HCT116 (cell line): ENCODE results near the gene DBR1. TPM values are rescaled to one million over a fixed set of nuclear protein-coding genes. Genes with fewer than 3 reads are reported as not detected.

Experiments
- ATAC-seq: fragments of 200-7000 bp; cut with Tn5 transposase; 2 replicates; pipeline ENCODE4 v1.9.1; 2020; ENCODE audit warnings: mild to moderate bottlenecking, moderate library complexity
- BruUV-seq: library from RNA; stranded (reverse); fragments of 400-500 nt; replicated peaks from 2 replicates; lab custom pipeline; 2021; lab: Mats Ljungman, UMichigan
- CTCF ChIA-PET: fragments of 300-600 bp; sonication (Branson Sonifier 250); formaldehyde crosslinking; loops from one replicate; lab custom pipeline; 2021; ENCODE audit warnings: antibody characterized with exemption; lab: Charles Lee
- POLR2A ChIA-PET: fragments of 300-600, 350-600 bp; sonication (Branson Sonifier 250); formaldehyde crosslinking; loops from one replicate; lab custom pipeline; 2021; ENCODE audit warnings: antibody characterized with exemption; lab: Charles Lee
- RAD21 ChIA-PET, 2 experiments: fragments of 300-600 bp; sonication (Branson Sonifier 250); formaldehyde crosslinking; loops; one replicate each; lab custom pipeline; 2023; ENCODE audit warnings: low total read pairs in 2 of 2; ENCODE audit not compliant: uncharacterized antibody in 2 of 2, unreplicated experiment in 2 of 2, low non-redundant PET in 1 of 2; lab: Charles Lee
- DNase-seq: peaks from one replicate; pipeline ENCODE4 v3.0.0-alpha.2; 2010; ENCODE audit warnings: low read depth, low spot score
- H2AFZ ChIP-seq: fragments of 200-600 bp; shearing (Covaris generic), sonication (generic); 2 replicates; pipeline ENCODE4 v1.6.1; 2017; ENCODE audit warnings: low read depth, mixed run types, mixed read lengths, antibody characterized with exemption, low read length; ENCODE audit not compliant: poor library complexity, severe bottlenecking
- H3K27ac ChIP-seq: 2 replicates; pipeline ENCODE4 v1.5.1; 2012; ENCODE audit warnings: low read depth, low read length
- H3K27me3 ChIP-seq: fragments of 200-600 bp; sonication (generic); 2 replicates; pipeline ENCODE4 v1.6.1; 2016; ENCODE audit warnings: mixed run types, low read length, mixed read lengths; ENCODE audit not compliant: insufficient read depth
- H3K36me3 ChIP-seq, 2 experiments: fragments of 200-500 bp in 1 of 2; fragments of 200-600 bp in 1 of 2; sonication (Bioruptor generic) in 1 of 2; sonication (generic) in 1 of 2; 2 replicates each; pipeline versions ENCODE4 v1.5.1 to v1.6.1; 2014 to 2016; ENCODE audit warnings: low read length in 2 of 2, inconsistent platforms in 1 of 2, mixed read lengths in 1 of 2, mixed run types in 1 of 2; ENCODE audit not compliant: insufficient read depth in 2 of 2, control insufficient read depth in 1 of 2
- H3K4me1 ChIP-seq, 2 experiments: fragments of 200-600 bp in 1 of 2; sonication (generic) in 1 of 2; 2 replicates each; pipeline versions ENCODE4 v1.5.1 to v1.6.1; 2012 to 2017; ENCODE audit warnings: low read length in 2 of 2, inconsistent platforms in 1 of 2, mild to moderate bottlenecking in 1 of 2, mixed read lengths in 1 of 2, mixed run types in 1 of 2, moderate library complexity in 1 of 2; ENCODE audit not compliant: insufficient read depth in 2 of 2, control insufficient read depth in 1 of 2
- H3K4me2 ChIP-seq: fragments of 200-600 bp; sonication (generic); 2 replicates; pipeline ENCODE4 v1.6.1; 2017; ENCODE audit warnings: mixed run types, low read length, mixed read lengths
- H3K4me3 ChIP-seq, 2 experiments: fragments of 200-600 bp in 1 of 2; sonication (generic) in 1 of 2; replicated peaks in 1 of 2; 2 replicates each; pipeline ENCODE4 v1.5.1; 2011 to 2016; ENCODE audit warnings: low read length in 2 of 2, control low read depth in 1 of 2, low read depth in 1 of 2, mild to moderate bottlenecking in 1 of 2, mixed read lengths in 1 of 2, mixed run types in 1 of 2
- H3K79me2 ChIP-seq: fragments of 200-600 bp; sonication (generic); 2 replicates; pipeline ENCODE4 v1.6.1; 2017; ENCODE audit warnings: mild to moderate bottlenecking, mixed run types, low read length, moderate library complexity, mixed read lengths; ENCODE audit not compliant: insufficient read depth
- H3K9ac ChIP-seq: fragments of 200-600 bp; sonication (generic); 2 replicates; pipeline ENCODE4 v1.6.1; 2016; ENCODE audit warnings: low read length, mixed read lengths
- H3K9me2 ChIP-seq: fragments of 200-600 bp; sonication (generic), shearing (Covaris generic); 2 replicates; pipeline ENCODE4 v1.6.1; 2017; ENCODE audit warnings: mixed run types, mild to moderate bottlenecking, moderate library complexity; ENCODE audit not compliant: insufficient read depth
- H3K9me3 ChIP-seq, 2 experiments: fragments of 200-500 bp in 1 of 2; fragments of 200-600 bp in 1 of 2; sonication (Bioruptor generic) in 1 of 2; sonication (generic) in 1 of 2; 2 replicates each; pipeline ENCODE4 v1.6.1; 2014 to 2017; ENCODE audit warnings: low read length in 2 of 2, mixed read lengths in 2 of 2, inconsistent platforms in 1 of 2, low read depth in 1 of 2, mild to moderate bottlenecking in 1 of 2, mixed run types in 1 of 2, moderate library complexity in 1 of 2; ENCODE audit not compliant: control insufficient read depth in 1 of 2, insufficient read depth in 1 of 2
- H4K20me1 ChIP-seq: fragments of 200-600 bp; sonication (generic), shearing (Covaris generic); 2 replicates; pipeline ENCODE4 v1.6.1; 2017; ENCODE audit warnings: mixed run types, mild to moderate bottlenecking, moderate library complexity; ENCODE audit not compliant: insufficient read depth
- CEBPB ChIP-seq: IDR thresholded peaks from 2 replicates; pipeline ENCODE4 v1.6.1; 2012; ENCODE audit warnings: low read depth
- EZH2 ChIP-seq: fragments of 200-600 bp; sonication (generic); IDR thresholded peaks from 2 replicates; pipeline ENCODE4 v1.6.1; 2017; ENCODE audit warnings: antibody characterized with exemption, mixed run types
- EZH2phosphoT487 ChIP-seq: fragments of 200-600 bp; IDR thresholded peaks from 2 replicates; pipeline ENCODE4 v1.6.1; 2018; ENCODE audit warnings: antibody characterized with exemption, borderline replicate concordance
- FOSL1 ChIP-seq: IDR thresholded peaks from 2 replicates; pipeline ENCODE4 v1.6.1; 2012; ENCODE audit warnings: low read depth
- JUND ChIP-seq: IDR thresholded peaks from 2 replicates; pipeline ENCODE4 v1.6.1; 2012
- POLR2A ChIP-seq: IDR thresholded peaks from 2 replicates; pipeline ENCODE4 v1.7.0; 2011; ENCODE audit warnings: borderline replicate concordance; ENCODE audit not compliant: insufficient read depth, insufficient read length; ENCODE audit errors: extremely low read depth
- POLR2AphosphoS5 ChIP-seq: IDR thresholded peaks from 2 replicates; pipeline ENCODE4 v1.6.1; 2011; ENCODE audit warnings: mild to moderate bottlenecking, low read depth, low read length, moderate library complexity
- SIN3A ChIP-seq: IDR thresholded peaks from 2 replicates; pipeline ENCODE4 v1.6.1; 2012; ENCODE audit warnings: low read depth
- SP1 ChIP-seq: IDR thresholded peaks from 2 replicates; pipeline ENCODE4 v1.6.1; 2012; ENCODE audit warnings: low read depth
- SRF ChIP-seq: IDR thresholded peaks from 2 replicates; pipeline ENCODE4 v1.6.1; 2012; ENCODE audit warnings: low read depth
- ZFX ChIP-seq: fragments of 450-650 bp; IDR thresholded peaks from 2 replicates; pipeline ENCODE4 v1.6.1; 2017
- intact Hi-C: fragments of 100-400 bp; cut with micrococcal nuclease; formaldehyde crosslinking; loops from 2 replicates; pipeline ENCODE4 v1.10.0; 2022
- total RNA-seq: library from RNA; stranded (reverse); gene quantifications from one replicate; pipeline ENCODE4 v1.2.1, GENCODE V29; 2021; ENCODE audit not compliant: unreplicated experiment
- TF ChIP-seq, protein P1 (sequence below): IDR thresholded peaks from 2 replicates; pipeline ENCODE4 v1.6.1; 2012
- TF ChIP-seq, protein P2 (sequence below): IDR thresholded peaks from 2 replicates; pipeline ENCODE4 v1.6.1; 2012
- TF ChIP-seq, protein P3 (sequence below): IDR thresholded peaks from 2 replicates; pipeline ENCODE4 v1.6.1; 2012; ENCODE audit warnings: low read depth
- TF ChIP-seq, protein P4 (sequence below): IDR thresholded peaks from 2 replicates; pipeline ENCODE4 v1.6.1; 2011; ENCODE audit warnings: mild to moderate bottlenecking, low read length, moderate library complexity; ENCODE audit not compliant: insufficient replicate concordance; ENCODE audit errors: extremely low read depth

The DBR1 gene
- total RNA-seq, 1 experiment from 2014 or later = 21.6 TPM

DNA sequence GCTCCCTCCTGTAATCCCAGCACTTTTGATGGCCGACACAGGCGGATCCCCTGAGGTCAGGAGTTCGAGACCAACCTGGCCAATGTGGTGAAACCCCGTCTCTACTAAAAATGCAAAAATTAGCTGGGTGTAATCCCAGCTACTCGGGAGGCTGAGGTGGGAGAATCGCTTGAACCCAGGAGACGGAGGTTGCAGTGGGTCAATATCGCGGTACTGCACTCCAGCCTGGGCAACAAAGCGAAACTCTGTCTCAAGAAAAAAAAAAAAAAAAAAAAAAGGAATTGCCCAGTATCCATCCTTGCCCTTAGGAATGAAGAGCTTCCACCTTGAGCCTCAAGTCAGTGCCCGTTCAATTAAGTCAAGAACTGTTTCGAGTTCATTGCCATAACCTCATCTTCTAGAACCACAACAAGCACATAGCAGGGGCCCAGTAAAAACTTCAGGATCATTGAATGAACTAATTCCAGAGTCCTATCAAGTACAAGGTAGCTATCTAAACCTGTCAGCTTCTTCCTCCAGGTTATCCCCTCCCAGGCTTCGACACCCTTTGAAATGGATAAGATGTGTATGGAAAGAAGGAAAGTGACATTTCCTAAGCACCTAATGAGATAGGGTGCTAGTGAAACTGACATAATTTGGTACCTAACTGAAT, 826 bp downstream of the DBR1 start:
- TF ChIP-seq POLR2A (no peak), POLR2AphosphoS5 (no peak), SRF (no peak), SIN3A (no peak), SP1 (no peak), ZFX (no peak)
- TF ChIP-seq, protein P1, sequence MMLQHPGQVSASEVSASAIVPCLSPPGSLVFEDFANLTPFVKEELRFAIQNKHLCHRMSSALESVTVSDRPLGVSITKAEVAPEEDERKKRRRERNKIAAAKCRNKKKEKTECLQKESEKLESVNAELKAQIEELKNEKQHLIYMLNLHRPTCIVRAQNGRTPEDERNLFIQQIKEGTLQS = no peak
- TF ChIP-seq, protein P2, sequence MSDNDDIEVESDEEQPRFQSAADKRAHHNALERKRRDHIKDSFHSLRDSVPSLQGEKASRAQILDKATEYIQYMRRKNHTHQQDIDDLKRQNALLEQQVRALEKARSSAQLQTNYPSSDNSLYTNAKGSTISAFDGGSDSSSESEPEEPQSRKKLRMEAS = no peak
- peak overlapping the region; percentile 79 for H3K27ac ChIP-seq
- H3K79me2 ChIP-seq = peaks cover 35% of the 10 kb centered on the region
- ChIA-PET POLR2A (interaction anchor here (0.8 to 1.8 kb wide), 4 partner anchors 12 to 46 kb away, joined by 3 to 17 read pairs (median 4); no protein-coding TSS in a partner anchor), RAD21 (no interaction called here), CTCF (no interaction called here)
- no peaks in the 10 kb centered on the region for H4K20me1 ChIP-seq
- no peak overlapping the region for H2AFZ ChIP-seq
- DNase-seq (no peak), ATAC-seq (peak; percentile 33)
- peak overlapping the region; percentile 47 to 81 for H3K4me3 ChIP-seq
- no peaks in the 10 kb centered on the region for H3K9me2 ChIP-seq
- intact Hi-C loops = loop anchor here (2.0 kb wide), 1 partner anchor 105 kb away; no protein-coding TSS in a partner anchor
- H3K27me3 ChIP-seq = no peaks in the 10 kb centered on the region
- H3K9ac ChIP-seq = peak overlapping the region; percentile 85
- peak overlapping the region; percentile 93 for H3K4me2 ChIP-seq
- peaks cover 13 to 19% of the 10 kb centered on the region in 2 experiments for H3K36me3 ChIP-seq
- H3K9me3 ChIP-seq = no peaks in the 10 kb centered on the region
- TSS peak; percentile 54 for BruUV-seq
- H3K4me1 ChIP-seq = peaks cover 8 to 14% of the 10 kb centered on the region in 2 experiments; a peak in 3 of 4 replicates

DNA sequence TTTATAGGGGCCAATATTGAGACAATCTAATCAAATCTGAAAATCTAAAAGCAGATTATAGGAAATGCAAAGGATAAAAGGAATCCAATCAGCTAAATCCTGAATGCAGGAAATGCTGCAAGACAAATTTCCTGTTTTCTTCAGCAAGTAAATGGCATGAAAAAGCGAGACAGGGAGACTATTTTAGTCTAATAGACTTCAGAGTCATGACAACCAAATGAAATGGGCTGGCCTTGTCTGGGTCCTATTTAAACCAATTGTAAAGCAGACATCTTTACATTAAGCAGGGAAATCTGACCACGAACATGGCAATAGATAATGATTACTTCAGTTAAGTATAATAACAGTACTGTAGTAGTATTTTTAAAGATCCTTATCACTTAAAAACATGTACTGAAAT, 2.1 kb downstream of the DBR1 start:
- BruUV-seq = no TSS peak
- RAD21 ChIA-PET = no interaction called here
- no peak overlapping the region for H3K4me2 ChIP-seq
- H3K9me2 ChIP-seq = no peaks in the 10 kb centered on the region
- H3K4me3 ChIP-seq = no peak overlapping the region
- H3K4me1 ChIP-seq = peaks cover 8 to 14% of the 10 kb centered on the region in 2 experiments; a peak in 3 of 4 replicates
- H4K20me1 ChIP-seq = no peaks in the 10 kb centered on the region
- POLR2A ChIA-PET = interaction anchor here (0.8 kb wide), 1 partner anchor 13 kb away, joined by 3 read pairs; no protein-coding TSS in a partner anchor
- no peak for DNase-seq
- peaks cover 18 to 20% of the 10 kb centered on the region in 2 experiments for H3K36me3 ChIP-seq
- H3K27me3 ChIP-seq = no peaks in the 10 kb centered on the region
- intact Hi-C loops = no loop called here
- no peaks in the 10 kb centered on the region for H3K9me3 ChIP-seq
- ATAC-seq = no peak
- no peak overlapping the region for H3K9ac ChIP-seq
- H3K27ac ChIP-seq = no peak overlapping the region
- CTCF ChIA-PET = no interaction called here
- peaks cover 35% of the 10 kb centered on the region for H3K79me2 ChIP-seq
- no peak overlapping the region for H2AFZ ChIP-seq
- TF ChIP-seq, protein P1 = no peak
- TF ChIP-seq EZH2 (no peak), EZH2phosphoT487 (no peak), FOSL1 (no peak), JUND (no peak), SIN3A (no peak), CEBPB (no peak)
- TF ChIP-seq, protein P3, sequence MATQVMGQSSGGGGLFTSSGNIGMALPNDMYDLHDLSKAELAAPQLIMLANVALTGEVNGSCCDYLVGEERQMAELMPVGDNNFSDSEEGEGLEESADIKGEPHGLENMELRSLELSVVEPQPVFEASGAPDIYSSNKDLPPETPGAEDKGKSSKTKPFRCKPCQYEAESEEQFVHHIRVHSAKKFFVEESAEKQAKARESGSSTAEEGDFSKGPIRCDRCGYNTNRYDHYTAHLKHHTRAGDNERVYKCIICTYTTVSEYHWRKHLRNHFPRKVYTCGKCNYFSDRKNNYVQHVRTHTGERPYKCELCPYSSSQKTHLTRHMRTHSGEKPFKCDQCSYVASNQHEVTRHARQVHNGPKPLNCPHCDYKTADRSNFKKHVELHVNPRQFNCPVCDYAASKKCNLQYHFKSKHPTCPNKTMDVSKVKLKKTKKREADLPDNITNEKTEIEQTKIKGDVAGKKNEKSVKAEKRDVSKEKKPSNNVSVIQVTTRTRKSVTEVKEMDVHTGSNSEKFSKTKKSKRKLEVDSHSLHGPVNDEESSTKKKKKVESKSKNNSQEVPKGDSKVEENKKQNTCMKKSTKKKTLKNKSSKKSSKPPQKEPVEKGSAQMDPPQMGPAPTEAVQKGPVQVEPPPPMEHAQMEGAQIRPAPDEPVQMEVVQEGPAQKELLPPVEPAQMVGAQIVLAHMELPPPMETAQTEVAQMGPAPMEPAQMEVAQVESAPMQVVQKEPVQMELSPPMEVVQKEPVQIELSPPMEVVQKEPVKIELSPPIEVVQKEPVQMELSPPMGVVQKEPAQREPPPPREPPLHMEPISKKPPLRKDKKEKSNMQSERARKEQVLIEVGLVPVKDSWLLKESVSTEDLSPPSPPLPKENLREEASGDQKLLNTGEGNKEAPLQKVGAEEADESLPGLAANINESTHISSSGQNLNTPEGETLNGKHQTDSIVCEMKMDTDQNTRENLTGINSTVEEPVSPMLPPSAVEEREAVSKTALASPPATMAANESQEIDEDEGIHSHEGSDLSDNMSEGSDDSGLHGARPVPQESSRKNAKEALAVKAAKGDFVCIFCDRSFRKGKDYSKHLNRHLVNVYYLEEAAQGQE = no peak
- TF ChIP-seq, protein P4, sequence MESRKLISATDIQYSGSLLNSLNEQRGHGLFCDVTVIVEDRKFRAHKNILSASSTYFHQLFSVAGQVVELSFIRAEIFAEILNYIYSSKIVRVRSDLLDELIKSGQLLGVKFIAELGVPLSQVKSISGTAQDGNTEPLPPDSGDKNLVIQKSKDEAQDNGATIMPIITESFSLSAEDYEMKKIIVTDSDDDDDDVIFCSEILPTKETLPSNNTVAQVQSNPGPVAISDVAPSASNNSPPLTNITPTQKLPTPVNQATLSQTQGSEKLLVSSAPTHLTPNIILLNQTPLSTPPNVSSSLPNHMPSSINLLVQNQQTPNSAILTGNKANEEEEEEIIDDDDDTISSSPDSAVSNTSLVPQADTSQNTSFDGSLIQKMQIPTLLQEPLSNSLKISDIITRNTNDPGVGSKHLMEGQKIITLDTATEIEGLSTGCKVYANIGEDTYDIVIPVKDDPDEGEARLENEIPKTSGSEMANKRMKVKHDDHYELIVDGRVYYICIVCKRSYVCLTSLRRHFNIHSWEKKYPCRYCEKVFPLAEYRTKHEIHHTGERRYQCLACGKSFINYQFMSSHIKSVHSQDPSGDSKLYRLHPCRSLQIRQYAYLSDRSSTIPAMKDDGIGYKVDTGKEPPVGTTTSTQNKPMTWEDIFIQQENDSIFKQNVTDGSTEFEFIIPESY = no peak
